Calu3 (cell line): ENCODE data around the gene PRTG. TPM values are rescaled to one million over a fixed set of nuclear protein-coding genes. Genes with fewer than 3 reads are reported as not detected.

Experiments used
- BruUV-seq: library from RNA; stranded (reverse); fragments of 400-500 nt; replicated peaks from 2 replicates; lab custom pipeline; 2021; lab: Mats Ljungman, UMichigan
- CTCF ChIA-PET: fragments of 300-600 bp; sonication (Branson Sonifier 250); formaldehyde crosslinking; loops from one replicate; lab custom pipeline; 2022; ENCODE audit warnings: antibody characterized with exemption; lab: Charles Lee
- DNase-seq: peaks from one replicate; pipeline ENCODE4 v3.0.0; 2022
- H3K27ac Mint-ChIP-seq: one replicate; pipeline ENCODE4 v1.8.0; 2022; ENCODE audit warnings: mixed read lengths; ENCODE audit not compliant: unreplicated experiment
- H3K27me3 Mint-ChIP-seq: one replicate; pipeline ENCODE4 v1.8.0; 2022; ENCODE audit warnings: mixed read lengths; ENCODE audit not compliant: unreplicated experiment
- H3K36me3 Mint-ChIP-seq: one replicate; pipeline ENCODE4 v1.8.0; 2022; ENCODE audit warnings: mild to moderate bottlenecking, moderate library complexity, mixed read lengths; ENCODE audit not compliant: insufficient read depth, unreplicated experiment
- H3K4me1 Mint-ChIP-seq: one replicate; pipeline ENCODE4 v1.8.0; 2022; ENCODE audit warnings: mild to moderate bottlenecking, low read depth, mixed read lengths; ENCODE audit not compliant: unreplicated experiment
- H3K4me3 Mint-ChIP-seq: one replicate; pipeline ENCODE4 v1.8.0; 2022; ENCODE audit warnings: mild to moderate bottlenecking, low read depth, moderate library complexity, mixed read lengths; ENCODE audit not compliant: unreplicated experiment
- H3K9me3 Mint-ChIP-seq: one replicate; pipeline ENCODE4 v1.8.0; 2022; ENCODE audit warnings: low read depth, mixed read lengths; ENCODE audit not compliant: unreplicated experiment
- CTCF ChIP-seq: fragments of 200-600 bp; IDR thresholded peaks from one replicate; pipeline ENCODE4 v1.8.0; 2022; ENCODE audit warnings: antibody characterized with exemption; ENCODE audit not compliant: unreplicated experiment
- intact Hi-C: fragments of 100-400 bp; cut with micrococcal nuclease; formaldehyde crosslinking; loops from one replicate; pipeline ENCODE4 v1.10.0; 2022; ENCODE audit not compliant: unreplicated experiment
- total RNA-seq: library from RNA; stranded (reverse); gene quantifications from 2 replicates; pipeline ENCODE4 v1.2.3, GENCODE V29; 2022

PRTG gene
- total RNA-seq, 1 experiment from 2014 or later: 12.0 TPM

- H3K27ac Mint-ChIP-seq: no peak overlapping the region
- H3K4me3 Mint-ChIP-seq: no peak overlapping the region
- intact Hi-C loops: no loop called here
- peaks cover 7% of the 10 kb centered on the region for H3K4me1 Mint-ChIP-seq
- CTCF ChIA-PET: no interaction called here
- no peak for DNase-seq
- BruUV-seq: no TSS peak
- no peaks in the 10 kb centered on the region for H3K36me3 Mint-ChIP-seq
- H3K9me3 Mint-ChIP-seq: no peaks in the 10 kb centered on the region
- TF ChIP-seq CTCF: no peak
- H3K27me3 Mint-ChIP-seq: no peaks in the 10 kb centered on the region
Observed at GRCh38 chr15:55681631-55682030, 61.3 kb downstream of the PRTG start.

DNA sequence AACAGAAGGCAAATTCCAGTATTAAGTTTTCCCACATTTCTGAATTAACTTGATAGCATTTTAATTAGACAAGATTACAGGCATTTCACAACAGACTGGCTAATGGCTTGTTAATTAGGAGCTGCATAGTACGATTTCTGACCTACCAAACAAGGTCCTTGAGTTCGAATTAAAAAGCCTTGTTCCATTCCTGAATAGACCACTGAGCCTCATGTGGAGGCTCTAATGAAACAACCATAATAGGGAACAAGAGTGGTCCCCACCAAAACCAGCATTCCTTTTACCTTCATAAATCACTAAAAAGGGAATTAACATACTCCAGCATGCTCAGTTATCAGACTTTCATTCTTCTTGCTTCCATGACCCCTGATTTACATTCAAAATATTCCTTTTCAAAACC is 66.4 kb downstream of the PRTG start:
- no TSS peak for BruUV-seq
- Mint-ChIP-seq H3K9me3 (no peaks in the 10 kb centered on the region), H3K27ac (no peak overlapping the region), H3K36me3 (no peaks in the 10 kb centered on the region), H3K4me1 (no peaks in the 10 kb centered on the region), H3K4me3 (no peak overlapping the region), H3K27me3 (no peaks in the 10 kb centered on the region)
- CTCF ChIA-PET: no interaction called here
- no peak for TF ChIP-seq CTCF
- intact Hi-C loops: no loop called here
- no peak for DNase-seq

- Mint-ChIP-seq H3K36me3 (no peaks in the 10 kb centered on the region), H3K27me3 (no peaks in the 10 kb centered on the region), H3K27ac (no peak overlapping the region), H3K4me3 (no peak overlapping the region), H3K4me1 (no peaks in the 10 kb centered on the region), H3K9me3 (no peaks in the 10 kb centered on the region)
- BruUV-seq: no TSS peak
- CTCF ChIA-PET: no interaction called here
- TF ChIP-seq CTCF: no peak
- intact Hi-C loops: no loop called here
- no peak for DNase-seq
Observed at GRCh38 chr15:55673287-55673686, 69.7 kb downstream of the PRTG start.

GRCh38 chr15:55669270-55669669 is 73.7 kb downstream of the PRTG start:
- H3K4me3 Mint-ChIP-seq: no peak overlapping the region
- H3K36me3 Mint-ChIP-seq: no peaks in the 10 kb centered on the region
- no TSS peak for BruUV-seq
- no peak for DNase-seq
- intact Hi-C loops: no loop called here
- CTCF ChIA-PET: interaction anchor here (0.9 to 1.8 kb wide), 2 partner anchors 10 to 94 kb away, joined by 6 to 7 read pairs; no protein-coding TSS in a partner anchor
- no peak overlapping the region for H3K27ac Mint-ChIP-seq
- no peak for TF ChIP-seq CTCF
- no peaks in the 10 kb centered on the region for H3K27me3 Mint-ChIP-seq
- no peaks in the 10 kb centered on the region for H3K4me1 Mint-ChIP-seq
- no peaks in the 10 kb centered on the region for H3K9me3 Mint-ChIP-seq
